GM12891 (cell line): Measurements from ENCODE around the gene CNTNAP3B.
"Not testable (repeated sequence)": the region's sequence is repeated elsewhere in the genome, so short reads cannot be mapped to it uniquely, and the experiment has no call there.

Experiments
- DNase-seq: peaks from one replicate; pipeline ENCODE4 v3.0.0; 2011; ENCODE audit warnings: low spot score; ENCODE audit not compliant: insufficient read length
- FAIRE-seq: peaks from 2 replicates; lab custom pipeline; 2011; peaks lifted over from hg19 to GRCh38; lab: Jason Lieb, UNC

Gene CNTNAP3B

DNA sequence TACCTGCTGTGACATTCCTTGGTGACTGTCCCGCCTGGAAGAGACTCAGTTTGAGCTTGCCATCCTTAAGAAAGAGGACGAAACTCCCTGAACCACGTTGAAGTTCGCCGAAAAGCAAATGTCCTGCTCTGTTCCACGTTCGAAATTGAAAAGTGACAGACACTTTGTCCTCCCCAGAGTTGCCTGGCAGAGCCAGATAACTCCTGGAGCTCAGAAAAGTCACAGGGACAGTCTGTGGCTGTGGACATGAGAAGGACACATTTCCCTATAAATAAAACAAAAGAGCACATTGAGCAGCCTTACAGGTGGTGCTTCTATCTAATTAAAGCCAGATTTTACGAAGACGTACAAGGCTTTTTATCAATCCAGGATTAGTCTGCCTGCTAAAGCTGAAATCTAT, 137.6 kb downstream of the CNTNAP3B start:
- FAIRE-seq, DNase-seq: not testable (repeated sequence)

DNA sequence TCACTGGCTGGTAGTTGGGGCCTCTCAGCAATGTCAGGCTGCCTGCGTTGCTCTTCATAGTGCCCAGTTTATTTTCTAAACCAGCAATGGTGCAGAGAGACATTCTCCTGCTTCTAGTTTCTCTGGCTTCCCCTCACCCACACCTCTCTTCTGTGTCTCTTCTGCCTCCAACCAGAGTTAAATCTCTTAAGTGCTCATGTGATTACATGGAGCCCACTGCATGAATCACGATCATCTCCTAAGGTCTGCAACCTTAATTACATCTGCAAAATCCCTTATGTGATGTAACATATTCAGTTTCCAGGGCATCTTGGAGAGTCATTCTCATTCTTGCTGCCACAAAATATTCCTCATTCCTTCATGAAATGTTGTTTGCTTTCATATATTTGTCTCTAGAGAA, 149.0 kb downstream of the CNTNAP3B start:
- not testable (repeated sequence) for FAIRE-seq, DNase-seq

DNA sequence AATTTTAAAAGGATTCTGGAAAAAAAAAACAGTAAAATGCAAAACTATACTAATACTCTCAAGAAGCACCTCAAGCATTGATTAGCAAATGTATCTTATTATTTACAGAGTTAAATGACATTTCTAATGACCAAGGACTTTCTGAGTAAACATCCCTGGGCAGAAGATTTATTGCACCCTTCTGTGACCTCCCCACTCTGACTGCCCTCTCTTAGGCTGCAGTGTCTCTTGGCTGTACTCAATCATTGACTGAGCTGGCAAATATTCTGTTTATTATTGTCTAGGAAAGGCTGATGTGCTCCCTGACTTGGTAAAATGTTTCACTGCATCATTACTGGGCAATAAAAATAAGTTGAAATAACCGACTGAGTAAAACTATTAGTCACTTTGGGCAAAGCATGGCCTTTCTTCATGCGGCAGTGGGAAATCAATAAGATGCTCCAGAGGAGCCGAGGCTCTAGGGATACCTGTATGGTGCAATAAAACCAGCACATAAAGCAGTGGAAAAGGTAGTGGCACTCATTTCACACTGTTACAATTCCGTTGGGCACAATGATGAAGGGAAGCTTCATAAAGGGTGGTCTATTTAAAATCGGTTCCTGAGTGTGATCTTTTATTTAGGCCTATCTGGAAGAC, 151.1 kb downstream of the CNTNAP3B start:
- FAIRE-seq, DNase-seq: not testable (repeated sequence)

DNA sequence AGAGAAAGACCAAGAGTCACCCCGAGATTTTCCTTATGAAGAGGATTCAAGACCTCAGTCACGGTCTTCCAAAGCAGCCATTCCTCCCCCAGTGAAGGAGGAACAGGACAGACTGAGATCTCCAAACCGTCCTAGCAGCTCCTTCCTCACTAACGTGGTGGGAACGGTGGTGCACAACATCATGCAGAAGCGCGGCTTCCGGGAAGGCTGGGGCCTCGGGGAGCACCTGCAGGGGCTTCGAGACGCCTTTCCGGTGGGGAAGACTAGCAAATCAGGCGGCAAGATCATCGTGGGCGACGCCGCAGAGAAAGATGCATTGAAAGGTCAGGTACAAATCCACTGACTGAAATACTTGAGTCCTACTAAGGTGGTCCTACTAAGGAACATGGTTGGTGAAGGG, 154.3 kb downstream of the CNTNAP3B start:
- DNase-seq, FAIRE-seq: not testable (repeated sequence)

DNA sequence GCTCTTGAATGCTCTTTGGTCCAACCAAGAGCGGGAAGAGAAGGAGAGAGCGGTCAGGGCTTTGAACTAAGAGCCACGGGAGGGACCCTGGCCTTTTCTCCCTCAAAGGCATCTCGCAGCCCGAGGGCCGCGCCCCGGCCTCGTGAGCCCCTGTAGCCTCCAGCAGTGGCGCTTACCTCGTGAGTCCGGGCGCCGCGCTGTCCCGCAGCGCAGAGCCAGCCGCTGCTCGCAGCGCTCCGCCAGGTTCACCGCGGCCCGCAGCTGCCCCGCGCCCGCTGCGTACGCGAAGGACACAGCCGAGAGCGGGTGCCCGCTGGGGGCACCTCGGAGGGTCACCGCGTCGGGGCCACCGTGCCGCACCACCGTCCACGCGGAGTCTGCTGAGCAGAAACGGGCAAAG, 176.2 kb downstream of the CNTNAP3B start:
- DNase-seq, FAIRE-seq: not testable (repeated sequence)

DNA sequence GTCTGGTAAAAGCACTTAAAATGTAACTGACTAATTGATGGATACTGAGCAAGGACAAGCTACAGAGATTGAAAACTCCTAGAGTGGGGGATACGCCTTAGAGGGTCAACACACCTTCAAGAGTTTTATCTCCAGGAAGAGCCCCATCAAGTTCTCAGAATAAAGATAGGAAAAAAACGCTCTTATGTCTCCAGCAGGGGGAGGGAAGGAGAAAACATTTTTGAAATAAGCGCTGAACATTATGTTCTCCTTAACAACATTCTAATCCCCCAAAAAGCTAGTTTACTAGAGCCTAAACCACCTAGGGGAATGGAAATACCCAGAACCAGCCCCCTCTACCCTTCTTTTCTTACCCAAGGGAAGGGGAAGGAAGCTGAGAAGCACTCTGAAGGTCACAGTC, 187.5 kb downstream of the CNTNAP3B start:
- not testable (repeated sequence) for FAIRE-seq, DNase-seq

DNA sequence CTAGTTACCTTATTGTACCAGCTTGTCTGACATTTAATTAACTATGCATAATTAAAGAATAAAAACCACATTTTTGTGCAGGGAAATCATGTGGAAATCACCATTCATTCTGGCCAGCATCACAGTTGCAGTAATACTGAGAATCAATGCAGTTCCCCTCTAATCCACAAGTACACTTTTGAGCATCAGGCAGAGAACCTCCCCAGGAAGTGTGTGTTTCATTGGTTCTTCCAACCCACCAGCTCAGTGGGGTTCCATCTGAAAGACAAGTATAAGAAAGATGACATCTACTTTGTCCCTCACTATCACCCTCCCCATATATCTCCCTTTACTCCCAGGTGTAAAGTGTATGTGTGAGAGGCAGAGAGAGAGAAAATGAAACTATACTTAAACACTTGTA, 191.1 kb downstream of the CNTNAP3B start:
- FAIRE-seq, DNase-seq: not testable (repeated sequence)

DNA sequence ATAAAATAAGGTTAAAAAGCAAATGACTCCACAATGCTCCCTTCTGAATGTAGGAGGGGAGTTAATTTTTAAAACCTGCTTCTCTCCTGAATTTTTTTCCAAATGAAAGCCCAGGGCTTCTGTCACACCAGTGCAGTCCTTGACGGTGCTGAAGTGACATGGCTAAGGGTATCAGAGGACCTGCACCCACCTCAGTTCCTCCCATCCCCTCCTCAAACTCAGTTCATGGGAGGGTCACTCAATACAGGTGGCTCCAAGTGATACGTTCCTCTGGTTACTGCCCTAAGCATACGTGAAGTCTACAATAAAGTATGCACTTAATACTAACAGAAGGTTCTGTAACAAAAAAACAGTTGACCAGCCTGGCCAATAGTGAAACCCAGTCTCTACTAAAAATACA, 193.5 kb downstream of the CNTNAP3B start:
- FAIRE-seq, DNase-seq: not testable (repeated sequence)

DNA sequence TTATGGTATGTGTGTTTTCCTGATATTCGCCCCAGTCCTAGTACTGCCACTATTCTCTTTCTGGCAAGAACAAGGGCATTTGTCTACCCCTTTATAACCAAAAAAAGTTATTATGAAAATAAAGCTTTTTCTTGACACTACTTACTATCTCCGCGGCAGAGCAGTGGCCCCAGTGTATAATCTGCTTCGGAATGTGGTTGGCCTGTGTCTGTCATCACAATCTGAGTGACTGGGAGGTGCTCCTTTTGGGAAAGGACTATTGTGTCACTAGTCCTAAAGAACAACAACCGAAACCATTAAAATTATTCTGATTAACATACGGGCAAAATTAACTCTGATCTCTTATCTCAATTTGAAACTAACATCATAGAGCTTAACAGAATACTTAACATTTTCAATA, 200.1 kb downstream of the CNTNAP3B start:
- DNase-seq = not testable (repeated sequence)

DNA sequence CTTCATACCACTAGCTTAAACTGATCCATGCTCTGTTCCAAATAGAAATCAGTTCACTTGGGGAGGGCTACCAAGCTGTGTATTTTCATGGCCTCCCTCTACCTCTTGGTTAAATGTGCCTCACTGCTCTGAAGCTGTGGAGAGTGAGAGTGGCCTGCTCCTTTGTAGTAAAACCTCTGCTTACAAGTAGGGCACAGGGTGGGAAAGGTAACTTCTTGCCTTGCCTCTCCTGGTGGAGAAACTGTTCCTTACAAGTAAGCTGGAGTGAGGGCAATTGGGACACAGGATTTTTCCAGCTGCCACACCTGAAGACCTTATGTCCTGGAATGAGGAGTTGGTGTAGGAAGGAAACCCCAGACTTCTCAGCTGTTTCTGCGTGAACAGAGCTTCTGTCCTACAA, 211.9 kb downstream of the CNTNAP3B start:
- FAIRE-seq, DNase-seq: not testable (repeated sequence)

More for the DNA sequence above, 200.1 kb downstream of the CNTNAP3B start:
- not testable (repeated sequence) for FAIRE-seq

DNA sequence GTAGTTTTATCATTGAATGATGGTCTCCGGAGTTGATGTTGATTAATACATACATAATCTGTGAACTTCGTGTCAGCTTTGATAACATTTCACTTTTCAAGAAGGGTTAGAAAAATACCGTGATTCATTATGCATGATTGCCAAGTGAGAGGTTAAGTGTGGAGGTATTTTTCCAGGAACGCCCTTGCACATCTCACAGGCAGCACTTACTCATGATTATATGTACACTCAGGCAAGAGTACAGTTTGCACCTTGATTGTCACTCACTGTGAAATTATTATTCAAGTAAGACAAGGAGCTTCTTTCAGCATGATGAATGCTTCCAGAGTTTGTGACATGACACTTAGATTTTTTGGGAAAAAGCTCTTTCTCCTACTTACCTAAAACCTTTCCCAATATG, 223.7 kb downstream of the CNTNAP3B start:
- DNase-seq, FAIRE-seq: not testable (repeated sequence)

DNA sequence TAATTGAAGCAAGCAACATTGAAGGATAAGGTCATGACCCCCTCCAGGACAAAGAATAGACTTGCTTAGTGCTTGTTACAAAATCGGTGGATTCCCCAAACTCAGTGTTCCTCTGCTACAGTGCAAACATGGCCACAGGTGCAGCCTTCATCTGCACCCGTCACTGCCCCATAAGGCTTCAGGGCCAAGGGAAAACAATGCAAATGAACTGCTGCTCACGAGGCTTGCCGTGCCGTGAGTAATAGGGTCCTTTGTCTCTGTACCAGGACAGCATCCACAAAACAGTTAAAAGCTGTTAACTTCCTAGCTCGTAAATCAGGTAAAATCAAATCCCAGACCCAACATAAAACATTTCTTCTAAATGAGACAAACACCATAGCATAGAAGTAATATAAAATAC, 226.5 kb downstream of the CNTNAP3B start:
- not testable (repeated sequence) for FAIRE-seq, DNase-seq

DNA sequence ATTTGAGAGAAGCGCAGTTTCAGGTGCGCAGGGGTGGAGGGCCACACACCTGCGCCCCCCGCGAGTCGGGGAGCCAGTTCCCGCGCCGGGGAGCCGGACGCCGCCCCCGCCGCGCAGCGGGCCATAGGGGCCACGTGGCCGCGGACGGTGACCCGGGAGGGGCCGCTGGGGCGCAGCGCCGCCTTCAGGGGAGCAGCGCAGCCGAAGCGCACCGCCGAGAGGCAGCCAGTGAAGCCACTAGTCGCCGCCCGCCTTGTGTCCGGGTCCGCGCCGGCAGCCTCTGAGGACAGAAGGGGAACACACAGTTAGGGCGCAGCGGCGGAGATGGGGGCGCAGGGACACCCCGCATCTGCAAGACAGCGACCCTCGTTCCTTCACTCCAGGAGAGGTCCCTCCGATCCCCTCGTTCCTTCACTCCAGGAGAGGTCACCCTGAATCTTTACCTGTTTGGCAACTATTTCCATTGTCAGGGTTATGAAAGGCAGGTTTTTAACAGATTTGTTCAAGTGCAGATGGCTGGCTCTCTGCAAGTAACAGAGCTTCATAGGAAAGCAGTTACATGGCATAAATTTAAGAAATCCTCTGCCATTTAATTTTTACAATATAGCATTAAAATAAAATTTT, 230.4 kb downstream of the CNTNAP3B start:
- not testable (repeated sequence) for FAIRE-seq, DNase-seq

DNA sequence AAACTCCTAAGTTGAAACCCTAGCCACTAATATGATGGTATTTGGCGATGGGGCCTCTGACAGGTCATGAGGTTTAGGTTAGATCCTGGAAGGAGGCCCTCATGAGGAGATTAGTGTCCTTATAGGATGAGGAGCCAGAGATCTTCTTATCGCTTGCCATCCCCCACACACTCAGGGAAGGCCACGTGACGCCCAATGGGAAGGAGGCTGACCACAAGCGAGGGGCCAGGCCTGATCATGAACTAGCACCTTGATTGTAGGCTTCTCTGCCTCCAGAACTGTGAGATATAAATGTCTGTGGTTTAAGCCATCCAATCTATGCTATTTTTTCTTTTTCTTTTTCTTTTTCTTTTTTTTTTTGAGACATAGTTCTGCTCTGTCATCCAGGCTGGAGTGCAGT, 254.7 kb downstream of the CNTNAP3B start:
- FAIRE-seq, DNase-seq: not testable (repeated sequence)

DNA sequence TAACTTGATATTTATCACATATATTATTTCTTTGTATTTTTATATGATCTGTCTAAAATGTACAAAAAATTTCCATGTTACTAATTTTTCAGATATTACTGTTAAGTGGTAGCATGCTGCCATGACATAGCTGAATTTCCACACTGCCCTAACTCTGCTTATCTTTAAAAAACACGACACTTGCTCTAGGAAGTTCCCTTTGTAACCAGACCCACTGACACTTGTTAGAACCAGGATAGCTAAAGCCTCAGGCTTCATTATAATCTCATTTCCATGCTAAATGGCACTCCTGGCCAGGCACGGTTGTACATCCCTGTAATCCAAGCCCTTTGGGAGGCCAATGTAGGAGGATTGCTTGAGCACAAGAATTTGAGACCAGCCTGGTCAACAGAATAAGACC, 273.8 kb downstream of the CNTNAP3B start:
- DNase-seq, FAIRE-seq: not testable (repeated sequence)

DNA sequence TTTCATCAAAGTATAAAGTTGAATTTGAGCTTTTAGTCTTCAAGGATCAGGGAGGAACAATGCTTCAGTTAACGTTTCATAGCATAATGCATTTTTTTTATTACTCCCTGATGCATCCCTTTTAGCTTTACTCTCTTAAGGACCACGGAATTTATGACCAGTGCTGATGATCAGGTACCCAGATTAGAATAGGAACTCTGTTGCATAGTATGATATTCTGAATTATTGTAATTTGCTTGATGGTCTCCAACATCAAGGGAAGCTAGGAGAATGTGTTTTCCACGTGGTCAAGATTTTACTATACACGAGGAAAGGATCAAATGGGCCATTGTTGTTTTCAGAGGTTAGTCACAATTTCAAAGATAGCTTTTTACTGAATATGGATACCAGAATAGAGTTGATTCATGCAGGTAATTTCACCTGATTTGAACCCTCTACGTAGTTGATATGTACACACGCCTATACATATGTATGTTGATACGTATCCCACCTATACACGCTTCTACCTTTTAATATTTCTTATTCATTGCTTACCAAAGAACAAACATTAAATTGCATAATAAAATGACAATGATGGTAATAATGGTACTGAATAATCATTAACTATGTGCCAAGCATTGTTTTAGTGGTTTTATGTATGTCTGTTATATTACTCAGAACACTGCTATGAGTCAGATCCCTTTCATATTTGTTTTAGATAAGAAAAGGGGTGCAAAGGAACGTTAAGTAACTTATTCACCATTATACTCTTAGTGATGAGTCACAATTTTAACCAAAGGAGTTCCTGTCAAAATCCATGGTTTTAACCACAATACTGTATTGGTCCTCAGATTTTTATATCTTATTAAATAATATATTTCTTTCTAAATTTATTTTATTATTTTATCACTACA, 277.1 kb downstream of the CNTNAP3B start:
- FAIRE-seq, DNase-seq: not testable (repeated sequence)

DNA sequence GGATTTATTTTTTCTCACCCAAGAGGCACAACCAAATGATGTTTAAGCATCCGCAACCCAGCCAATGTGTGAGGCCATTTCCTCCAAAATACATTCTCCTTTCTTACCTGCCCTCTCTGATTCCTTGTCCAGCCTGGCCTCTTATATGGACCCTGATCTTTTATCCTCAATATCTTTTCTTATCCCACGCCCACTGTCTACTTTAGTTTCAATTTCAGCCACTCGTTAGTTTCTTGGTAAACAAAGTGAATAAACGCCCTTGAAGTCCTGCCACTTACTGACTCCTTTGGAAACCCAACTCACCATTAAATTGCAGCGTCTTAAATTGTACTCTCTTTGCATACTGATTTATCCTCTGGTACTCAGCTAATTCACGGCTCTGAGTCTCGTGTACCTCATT, 281.4 kb downstream of the CNTNAP3B start:
- FAIRE-seq, DNase-seq: not testable (repeated sequence)
